GM21526 (cell line): ENCODE results near the gene SNAPC4.
"Not testable (repeated sequence)": the region's sequence is repeated elsewhere in the genome, so short reads cannot be mapped to it uniquely, and the experiment has no call there.

Experiments used
- ATAC-seq: cut with Tn5 transposase; IDR thresholded peaks from one replicate; pipeline ENCODE4 v1.9.1; 2021; ENCODE audit warnings: moderate library complexity; ENCODE audit not compliant: unreplicated experiment, low FRiP score

SNAPC4 gene

DNA sequence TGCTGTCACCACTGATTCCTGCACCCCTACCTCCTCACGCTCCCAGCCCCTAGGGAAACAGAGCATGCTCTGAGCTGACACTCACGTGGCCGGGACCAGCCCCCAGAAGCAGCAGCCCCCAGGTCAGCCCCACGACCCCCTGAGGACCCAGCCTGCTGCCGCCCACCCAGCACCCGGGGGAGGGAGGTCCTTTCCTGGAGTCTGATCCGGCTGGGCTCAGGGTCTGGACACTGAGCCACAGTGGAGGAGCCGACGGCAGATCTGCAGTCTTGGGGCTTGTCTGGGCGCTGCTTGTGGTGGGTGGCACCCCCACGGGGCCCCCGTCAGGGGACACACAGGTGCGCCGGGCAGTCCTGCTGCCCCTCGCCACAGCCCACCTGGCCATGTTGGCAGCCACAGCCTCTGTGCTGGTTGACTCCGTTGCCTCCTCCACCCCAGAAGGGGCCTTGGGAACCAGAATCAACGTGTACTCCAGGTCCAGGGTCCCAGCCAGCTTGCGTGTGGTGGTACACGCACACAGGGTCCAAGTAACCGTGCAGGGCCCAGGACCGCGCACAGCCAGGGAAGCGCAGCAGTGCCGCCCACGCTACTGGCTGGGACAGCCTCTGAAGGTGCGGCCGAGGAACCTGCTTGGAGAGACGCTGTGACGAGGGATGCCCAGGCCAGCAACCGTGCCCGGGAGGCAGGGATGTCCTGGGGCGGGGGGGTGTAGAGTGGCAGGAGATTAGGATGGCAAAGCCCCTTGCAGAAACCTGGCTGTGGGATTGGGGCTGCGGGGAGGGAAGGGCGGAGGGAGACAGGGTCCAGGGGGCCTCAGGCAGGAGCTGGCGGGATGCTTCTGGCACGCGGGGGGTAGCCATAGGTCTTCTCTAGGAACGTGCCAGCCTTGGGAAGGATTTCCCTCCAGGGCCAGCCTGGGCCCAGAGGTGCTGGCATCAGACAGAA, 39.9 kb downstream of the SNAPC4 start:
- ATAC-seq, result no peak

DNA sequence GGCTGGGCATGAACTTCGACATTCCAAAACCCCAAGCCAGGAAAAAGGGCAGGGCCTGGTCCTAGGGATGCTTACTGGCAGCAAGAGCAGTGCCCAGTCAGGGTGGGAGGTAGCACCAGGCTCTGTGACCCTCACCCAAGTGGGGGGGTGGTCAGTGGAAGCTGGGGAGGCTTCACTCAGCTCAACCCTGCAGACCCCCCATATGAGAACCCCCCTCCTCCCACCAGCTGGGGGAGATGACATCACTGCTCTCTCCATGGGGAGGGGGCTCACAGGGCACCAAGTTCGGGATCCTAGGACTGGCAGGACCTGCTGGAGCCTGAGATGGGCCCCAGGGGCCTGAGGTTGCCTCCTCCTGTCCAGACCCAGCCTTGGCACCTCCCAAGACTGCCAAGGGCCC, 41.1 kb downstream of the SNAPC4 start:
- no peak for ATAC-seq

DNA sequence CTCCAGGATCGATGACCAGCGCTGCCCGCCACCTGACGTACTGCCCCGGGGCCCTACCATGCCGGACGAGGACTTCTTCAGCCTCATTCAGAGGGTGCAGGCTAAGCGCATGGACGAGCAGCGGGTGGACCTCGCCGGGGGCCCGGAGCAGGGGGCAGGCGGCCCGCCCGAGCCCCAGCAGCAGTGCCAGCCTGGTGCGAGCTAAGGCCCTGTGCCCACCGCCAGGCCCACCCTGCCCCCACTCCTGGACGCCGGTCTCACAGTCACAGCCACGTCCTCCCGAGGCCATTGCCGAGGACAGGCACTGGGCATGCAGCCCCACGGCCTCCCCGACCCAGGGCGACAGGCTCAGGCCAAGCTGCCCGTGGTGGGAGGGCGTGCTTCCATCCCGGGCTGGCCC, 42.0 kb downstream of the SNAPC4 start:
- ATAC-seq, result no peak

DNA sequence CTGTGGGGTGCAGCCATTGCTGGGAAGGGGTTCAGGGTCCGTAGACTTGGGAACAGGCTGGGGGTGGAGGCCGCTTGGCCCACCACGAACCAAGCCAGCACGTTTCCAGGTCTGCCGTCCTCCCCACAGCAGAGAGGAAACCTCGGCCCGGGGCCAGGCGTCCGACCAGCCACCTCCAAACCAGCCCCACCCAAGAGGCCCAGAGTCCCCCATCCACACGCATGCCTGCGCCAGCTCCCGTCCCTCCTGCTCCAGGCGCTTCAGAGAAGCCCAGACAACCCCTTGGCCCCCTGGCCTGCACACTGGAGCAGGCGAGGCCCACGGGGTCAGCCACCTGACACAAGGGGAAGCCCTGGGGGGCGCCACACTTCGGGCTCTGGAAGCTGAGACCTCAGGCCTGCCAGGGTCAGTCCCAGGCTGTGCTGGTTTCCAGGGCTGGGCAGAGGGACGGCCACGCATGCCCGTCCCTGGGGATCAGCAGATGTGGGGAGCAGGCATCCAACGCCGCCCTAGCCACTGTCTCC, 42.7 kb downstream of the SNAPC4 start:
- no peak for ATAC-seq

DNA sequence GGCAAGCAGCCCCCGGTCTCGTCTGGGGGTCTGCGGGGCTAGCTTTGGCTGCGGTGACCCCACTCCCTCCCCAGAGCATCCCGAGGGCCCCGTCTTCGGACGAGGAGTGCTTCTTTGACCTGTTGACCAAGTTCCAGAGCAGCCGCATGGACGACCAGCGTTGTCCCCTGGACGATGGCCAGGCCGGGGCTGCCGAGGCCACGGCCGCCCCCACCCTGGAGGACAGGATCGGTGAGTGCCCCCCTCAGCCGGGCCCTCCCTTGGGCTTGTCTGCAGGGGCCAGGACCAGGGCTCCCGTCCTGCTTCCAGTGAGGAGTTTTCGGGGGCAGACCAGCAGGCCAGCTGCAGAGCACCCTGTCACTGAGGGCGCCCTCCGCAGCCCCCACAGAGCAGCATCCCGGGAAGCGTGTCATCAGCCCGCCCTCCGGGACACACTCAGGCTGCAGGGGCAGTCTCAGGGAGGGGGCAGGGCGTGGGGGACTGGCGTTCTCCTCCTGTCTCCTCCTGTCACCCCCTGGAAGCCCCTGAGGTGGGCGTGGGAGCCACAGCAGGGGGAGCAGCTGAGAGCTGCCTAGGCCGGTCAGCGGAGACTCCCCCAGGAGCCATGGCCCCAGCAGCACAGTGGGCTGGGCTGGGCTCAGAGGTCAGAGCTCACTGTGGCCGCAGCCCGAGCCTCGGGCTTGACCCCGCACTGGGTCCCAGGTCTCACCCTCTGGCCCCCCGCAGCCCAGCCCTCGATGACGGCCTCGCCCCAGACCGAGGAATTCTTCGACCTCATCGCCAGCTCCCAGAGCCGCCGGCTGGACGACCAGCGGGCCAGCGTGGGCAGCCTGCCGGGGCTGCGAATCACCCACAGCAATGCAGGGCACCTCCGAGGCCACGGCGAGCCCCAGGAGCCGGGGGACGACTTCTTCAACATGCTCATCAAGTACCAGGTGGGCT, 44.1 kb downstream of the SNAPC4 start:
- ATAC-seq, result no peak

DNA sequence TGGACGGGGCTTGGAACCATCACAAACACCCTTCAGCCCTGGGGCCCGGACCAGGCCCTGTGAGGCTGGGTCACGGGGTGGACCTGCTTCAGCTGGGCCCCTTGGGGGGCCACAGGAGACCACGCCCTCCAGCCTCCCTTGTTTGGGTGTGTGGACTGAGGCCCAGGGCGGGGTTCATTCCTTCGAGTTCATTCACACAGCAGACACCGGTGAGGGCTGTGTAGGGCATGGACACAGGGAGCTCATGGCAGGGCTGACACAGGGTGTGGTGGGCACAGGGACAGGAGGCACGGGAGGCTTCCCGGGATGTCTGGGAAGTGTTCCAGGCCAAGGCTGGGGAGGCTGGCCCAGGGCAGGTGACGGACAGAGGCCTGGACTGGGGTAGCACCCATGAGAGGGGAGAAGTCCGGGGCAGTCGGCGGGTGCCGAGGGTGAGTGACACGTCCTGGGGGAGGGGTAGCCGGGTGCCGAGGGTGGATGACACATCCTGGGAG, 45.3 kb downstream of the SNAPC4 start:
- no peak for ATAC-seq

DNA sequence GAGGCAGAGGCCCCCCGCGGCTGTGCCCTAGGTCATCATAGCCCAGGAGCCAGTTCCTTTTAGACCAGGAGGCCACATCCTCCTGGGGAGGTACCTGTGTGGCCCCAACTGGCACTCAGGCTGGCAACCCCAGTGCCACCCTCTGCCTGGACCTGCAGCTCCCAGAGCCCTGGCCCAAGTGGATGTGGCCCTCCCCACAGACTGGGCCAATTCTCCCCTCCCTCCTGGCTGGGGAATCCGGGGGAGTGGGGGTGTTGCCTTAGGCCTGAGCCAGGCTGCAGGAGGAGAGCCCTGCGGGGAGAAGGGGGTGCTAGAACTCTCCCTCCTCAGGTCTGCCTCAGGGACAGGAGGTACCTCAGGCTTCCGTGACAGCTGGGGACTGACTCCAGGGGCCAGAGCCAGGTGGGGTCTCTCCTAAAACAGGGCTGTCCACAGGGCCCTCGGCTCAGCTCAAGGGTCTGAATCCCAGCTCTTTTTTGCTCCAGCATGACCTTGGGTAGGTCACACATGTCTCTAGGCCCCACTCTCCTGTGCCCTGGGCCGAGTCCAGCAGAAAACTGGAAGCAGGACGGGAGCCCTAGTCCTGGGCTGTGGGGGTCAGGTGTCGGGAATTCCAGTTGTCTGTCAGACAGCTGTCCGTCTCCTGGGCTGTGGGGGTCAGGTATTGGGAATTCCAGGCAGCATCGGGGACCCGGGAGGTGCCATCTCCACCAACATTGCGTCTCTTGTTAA, 46.0 kb downstream of the SNAPC4 start:
- ATAC-seq, result no peak

DNA sequence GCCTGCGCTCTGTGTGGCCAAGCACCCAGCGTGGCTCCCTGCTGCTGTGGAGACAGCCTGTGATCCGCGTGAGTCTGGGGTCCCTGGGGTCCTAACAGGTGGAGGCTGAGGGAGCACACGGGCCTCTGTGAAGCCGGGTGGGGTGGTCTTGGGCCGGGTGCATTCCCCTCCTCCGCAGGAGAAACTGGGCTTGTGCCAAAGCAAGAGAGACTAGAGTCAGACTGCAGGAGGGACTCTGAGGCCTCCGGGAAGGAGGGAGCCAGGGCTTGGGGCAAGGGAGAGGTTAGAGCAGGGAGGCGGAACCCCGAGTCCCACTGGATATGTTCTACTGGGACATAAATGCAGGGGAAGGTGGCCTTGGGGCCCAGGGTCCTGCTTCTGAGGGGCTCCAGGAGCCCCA, 46.9 kb downstream of the SNAPC4 start:
- ATAC-seq, result no peak

DNA sequence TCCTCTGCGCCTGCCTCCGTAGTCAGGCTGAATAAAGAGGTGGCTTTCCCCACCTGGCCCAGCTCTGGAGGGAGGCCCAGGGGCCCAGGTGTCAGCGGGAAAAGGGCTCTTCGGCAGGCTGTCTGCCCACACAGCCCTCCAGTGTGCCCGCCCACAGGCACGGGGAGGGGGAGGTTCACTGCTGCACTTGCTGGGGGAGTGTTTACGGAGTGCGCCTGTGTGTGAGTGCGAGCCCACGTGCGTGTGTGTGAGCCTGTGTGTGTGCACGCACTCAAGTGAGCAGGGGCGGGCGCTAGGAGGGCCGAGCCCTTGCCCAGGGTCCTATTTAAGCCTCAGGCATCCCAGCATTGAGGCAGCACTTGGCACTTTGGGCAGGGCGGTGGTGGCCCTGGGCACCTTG, 47.3 kb downstream of the SNAPC4 start:
- no peak for ATAC-seq

DNA sequence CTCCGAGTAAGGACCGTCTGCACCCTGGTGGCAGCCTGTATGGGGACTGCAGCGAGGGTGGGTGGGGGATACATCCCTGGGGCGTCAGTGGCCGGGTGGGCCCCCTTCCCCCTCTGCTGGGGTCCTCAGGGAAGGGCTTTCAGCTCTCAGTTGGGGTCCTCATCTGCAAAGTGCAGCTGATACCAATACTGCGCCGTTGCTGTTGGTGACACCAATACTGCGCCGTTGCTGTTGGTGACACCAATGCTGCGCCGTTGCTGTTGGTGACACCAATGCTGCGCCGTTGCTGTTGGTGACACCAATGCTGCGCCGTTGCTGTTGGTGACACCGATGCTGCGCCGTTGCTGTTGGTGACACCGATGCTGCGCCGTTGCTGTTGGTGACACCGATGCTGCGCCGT, 48.1 kb downstream of the SNAPC4 start:
- not testable (repeated sequence) for ATAC-seq

DNA sequence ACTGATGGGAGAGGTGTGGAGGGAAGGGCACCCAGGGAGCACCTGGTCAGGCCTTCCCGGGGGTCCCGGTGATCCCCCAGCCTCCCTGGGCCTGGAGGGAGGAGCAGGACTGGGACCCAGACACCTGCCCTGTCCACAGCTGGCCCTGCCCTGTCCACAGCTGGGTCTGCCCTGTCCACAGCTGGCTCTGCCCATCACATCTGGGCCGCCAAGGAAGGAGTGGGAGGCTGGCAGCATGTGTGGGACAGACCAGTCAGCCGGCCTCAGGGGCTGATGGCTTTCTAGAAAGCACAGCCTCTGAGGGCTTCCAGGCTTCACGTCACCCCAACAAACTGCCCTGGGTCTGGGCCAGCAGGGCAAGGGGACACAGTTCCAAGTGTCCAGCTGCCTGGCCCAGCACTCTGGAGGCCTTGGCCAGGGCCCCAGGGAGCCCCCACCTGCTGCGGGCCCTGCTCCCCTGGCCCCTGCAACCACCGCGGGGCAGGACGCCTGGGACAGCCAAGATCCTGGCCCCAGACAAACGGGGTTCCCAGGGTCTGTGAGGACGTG, 48.6 kb downstream of the SNAPC4 start:
- no peak for ATAC-seq
